Measurements from ENCODE around the gene WDR76. TPM values are rescaled to one million over a fixed set of nuclear protein-coding genes. Genes with fewer than 3 reads are reported as not detected.
"Not testable (repeated sequence)": the region's sequence is repeated elsewhere in the genome, so short reads cannot be mapped to it uniquely, and the experiment has no call there.

Gene WDR76
- total RNA-seq, 6 experiments from 2014 or later = 0.46 to 5.5 (median 1.1) TPM

- ATAC-seq = no peak
- Histone ChIP-seq H3K36me3 (no peaks in the 10 kb centered on the region), H3K4me1 (no peaks in the 10 kb centered on the region), H3K27me3 (no peaks in the 10 kb centered on the region), H3K4me3 (no peak overlapping the region), H3K9me3 (no peaks in the 10 kb centered on the region), H3K27ac (no peak overlapping the region)
- DNase-seq = no peak
- no peak for TF ChIP-seq CTCF (IDR thresholded peaks at IDR 0.05)
- TF ChIP-seq POLR2A (IDR thresholded peaks at IDR 0.05) = no peak
- intact Hi-C loops (cut with DNase I) = no loop called here
Observed at GRCh38 chr15:43845421-43845820, 18.6 kb downstream of the WDR76 start.

DNA sequence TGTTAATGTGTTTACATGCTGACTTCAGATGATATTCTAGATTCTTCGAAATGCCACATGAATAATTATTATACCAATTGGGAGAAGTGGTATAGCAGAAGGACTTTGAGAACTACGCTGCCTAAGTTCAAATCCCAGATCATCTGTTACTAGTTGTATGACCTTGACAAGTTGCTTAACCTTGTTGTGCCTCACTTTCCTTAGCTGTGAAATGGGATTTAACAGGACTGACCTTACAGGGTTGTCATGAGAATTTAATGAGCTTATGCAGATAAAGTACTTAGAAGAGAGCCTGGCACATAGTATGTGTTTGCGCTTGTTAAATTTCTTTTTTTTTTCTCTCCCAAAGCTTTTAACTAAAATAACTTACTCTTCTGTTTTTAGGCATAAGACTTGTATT, 24.4 kb downstream of the WDR76 start:
- intact Hi-C loops (cut with DNase I) = no loop called here
- Histone ChIP-seq H3K36me3 (no peaks in the 10 kb centered on the region), H3K27ac (no peak overlapping the region), H3K4me3 (no peak overlapping the region), H3K9me3 (no peaks in the 10 kb centered on the region), H3K4me1 (no peaks in the 10 kb centered on the region), H3K27me3 (no peaks in the 10 kb centered on the region)
- WGBS (ENCODE audit: insufficient coverage, low coverage, low lambda C conversion rate, missing lambda C conversion rate) = 98% methylated on average over 3 of the region's 3 CpGs
- ATAC-seq (no peak), DNase-seq (no peak)
- TF ChIP-seq CTCF (IDR thresholded peaks at IDR 0.05) (no peak), POLR2A (IDR thresholded peaks at IDR 0.05) (no peak)

- H3K27me3 ChIP-seq = no peaks in the 10 kb centered on the region
- no peak overlapping the region for H3K27ac ChIP-seq
- DNase-seq = no peak
- H3K36me3 ChIP-seq = no peaks in the 10 kb centered on the region
- TF ChIP-seq POLR2A (IDR thresholded peaks at IDR 0.05) = no peak
- H3K4me1 ChIP-seq = no peaks in the 10 kb centered on the region
- 98% methylated on average over 4 of the region's 4 CpGs for WGBS (ENCODE audit: insufficient coverage, low coverage, low lambda C conversion rate, missing lambda C conversion rate)
- H3K4me3 ChIP-seq = no peak overlapping the region
- intact Hi-C loops (cut with DNase I) = no loop called here
- no peak for ATAC-seq
- H3K9me3 ChIP-seq = no peaks in the 10 kb centered on the region
Observed at GRCh38 chr15:43852607-43853006, 25.8 kb downstream of the WDR76 start.

DNA sequence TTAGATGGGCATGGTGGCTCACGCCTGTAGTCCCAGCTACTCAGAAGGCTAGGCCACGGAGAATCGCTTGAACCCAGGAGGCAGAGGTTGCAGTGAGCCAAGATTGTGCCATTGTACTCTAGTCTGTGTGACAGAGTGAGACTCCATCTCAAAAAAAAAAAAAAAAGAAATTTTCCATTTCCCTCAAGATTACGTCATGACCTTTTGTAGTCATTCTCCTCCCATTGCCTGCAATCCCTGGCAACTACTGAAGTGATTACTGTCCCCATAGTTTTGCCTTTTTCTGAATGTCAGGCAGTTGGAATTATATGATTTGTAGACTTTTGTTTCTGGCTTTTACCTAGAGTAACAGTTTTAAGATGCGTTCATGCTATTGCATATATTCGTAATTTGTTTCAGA, 28.0 kb downstream of the WDR76 start:
- Histone ChIP-seq H3K4me1 (no peaks in the 10 kb centered on the region), H3K27ac (no peak overlapping the region), H3K36me3 (no peaks in the 10 kb centered on the region), H3K4me3 (no peak overlapping the region), H3K9me3 (no peaks in the 10 kb centered on the region), H3K27me3 (no peaks in the 10 kb centered on the region)
- 85% methylated on average over 6 of the region's 6 CpGs for WGBS (ENCODE audit: insufficient coverage, low coverage, low lambda C conversion rate, missing lambda C conversion rate)
- no peak for DNase-seq
- intact Hi-C loops (cut with DNase I) = no loop called here
- ATAC-seq = no peak
- TF ChIP-seq CTCF (IDR thresholded peaks at IDR 0.05) (no peak), POLR2A (IDR thresholded peaks at IDR 0.05) (no peak)

DNA sequence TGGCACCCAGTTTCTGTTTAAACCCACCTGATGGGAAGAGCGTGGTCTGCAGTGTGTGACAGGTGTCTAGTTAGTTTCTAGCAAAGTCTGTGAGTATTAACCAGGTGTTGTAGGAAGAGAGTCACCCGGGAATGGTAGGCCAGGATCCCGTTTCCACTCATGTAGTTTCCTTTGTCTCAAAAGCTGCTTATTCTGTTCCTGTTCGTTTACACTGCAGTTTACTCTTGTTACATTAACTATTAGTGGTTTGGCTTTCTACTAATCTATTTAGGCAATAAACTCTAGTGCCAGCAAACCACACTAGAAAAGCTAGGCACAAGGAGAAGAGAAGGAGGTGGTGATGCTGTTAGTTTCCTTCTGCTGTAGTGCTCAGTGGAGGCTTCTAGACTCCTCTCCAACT, 32.7 kb downstream of the WDR76 start:
- ATAC-seq = no peak
- Histone ChIP-seq H3K27me3 (no peaks in the 10 kb centered on the region), H3K36me3 (no peaks in the 10 kb centered on the region), H3K4me1 (no peaks in the 10 kb centered on the region), H3K9me3 (no peaks in the 10 kb centered on the region), H3K4me3 (no peak overlapping the region), H3K27ac (no peak overlapping the region)
- TF ChIP-seq CTCF (IDR thresholded peaks at IDR 0.05) (no peak), POLR2A (IDR thresholded peaks at IDR 0.05) (no peak)
- no peak for DNase-seq
- WGBS (ENCODE audit: insufficient coverage, low coverage, low lambda C conversion rate, missing lambda C conversion rate) = 48% methylated on average over 4 of the region's 4 CpGs
- intact Hi-C loops (cut with DNase I) = no loop called here

GRCh38 chr15:43866636-43867035, 39.8 kb downstream of the WDR76 start:
- DNase-seq; H3K4me1 ChIP-seq; H3K27me3 ChIP-seq; intact Hi-C loops (cut with DNase I); ATAC-seq; H3K4me3 ChIP-seq; H3K36me3 ChIP-seq; H3K9me3 ChIP-seq; H3K27ac ChIP-seq: not testable (repeated sequence)
- 89% methylated on average over 8 of the region's 10 CpGs for WGBS (ENCODE audit: insufficient coverage, low coverage, low lambda C conversion rate, missing lambda C conversion rate)
